Fibroblast of lung (primary cell): ENCODE data around the gene NOTCH2. TPM values are rescaled to one million over a fixed set of nuclear protein-coding genes. Genes with fewer than 3 reads are reported as not detected.

Experiments used
- DNase-seq, 2 donors: peaks; one replicate each; pipeline versions ENCODE4 v3.0.0 to v3.0.0-alpha.2; 2010; ENCODE audit warnings: low read depth in 2 of 2
- H2AFZ ChIP-seq: 2 replicates; pipeline ENCODE4 v1.5.1; 2012; ENCODE audit warnings: low read length, control low read depth, inconsistent platforms
- H3K27ac ChIP-seq: 2 replicates; pipeline ENCODE4 v1.5.1; 2011; ENCODE audit warnings: low read length, control low read depth; ENCODE audit not compliant: insufficient read depth
- H3K27me3 ChIP-seq: 2 replicates; pipeline ENCODE4 v1.5.1; 2011; ENCODE audit warnings: mild to moderate bottlenecking, low read length; ENCODE audit not compliant: control insufficient read depth, insufficient read depth
- H3K36me3 ChIP-seq: 2 replicates; pipeline ENCODE4 v1.5.1; 2011; ENCODE audit warnings: low read length; ENCODE audit not compliant: control insufficient read depth, insufficient read depth
- H3K4me1 ChIP-seq: 2 replicates; pipeline ENCODE4 v1.5.1; 2011; ENCODE audit warnings: low read length; ENCODE audit not compliant: control insufficient read depth, insufficient read depth; ENCODE audit errors: extremely low read depth
- H3K4me2 ChIP-seq: 2 replicates; pipeline ENCODE4 v1.5.1; 2011; ENCODE audit warnings: low read length, control low read depth; ENCODE audit not compliant: insufficient read depth; ENCODE audit errors: extremely low read depth
- H3K4me3 ChIP-seq, 4 experiments: fragments of 200-600 bp in 1 of 4; sonication (generic) in 1 of 4; replicated peaks in 1 of 4; 2 replicates each; pipeline ENCODE4 v1.5.1; 2011 to 2016; ENCODE audit warnings: low read length in 4 of 4, low read depth in 3 of 4, mild to moderate bottlenecking in 3 of 4, control low read depth in 2 of 4, inconsistent platforms in 1 of 4, mixed read lengths in 1 of 4; ENCODE audit not compliant: insufficient read depth in 1 of 4; ENCODE audit errors: control extremely low read depth in 1 of 4
- H3K79me2 ChIP-seq: 2 replicates; pipeline ENCODE4 v1.5.1; 2012; ENCODE audit warnings: mild to moderate bottlenecking, low read length, inconsistent platforms; ENCODE audit not compliant: control insufficient read depth, insufficient read depth
- H3K9ac ChIP-seq: 2 replicates; pipeline ENCODE4 v1.5.1; 2011; ENCODE audit warnings: mild to moderate bottlenecking, low read length, control low read depth; ENCODE audit not compliant: insufficient read depth
- H3K9me3 ChIP-seq: 2 replicates; pipeline ENCODE4 v1.5.1; 2012; ENCODE audit warnings: low read depth, low read length; ENCODE audit not compliant: control insufficient read depth, insufficient read depth
- H4K20me1 ChIP-seq: 2 replicates; pipeline ENCODE4 v1.5.1; 2011; ENCODE audit warnings: low read length; ENCODE audit not compliant: control insufficient read depth, insufficient read depth; ENCODE audit errors: extremely low read depth
- CTCF ChIP-seq, 2 donors: IDR thresholded peaks in 1 of 2; conservative IDR thresholded peaks in 1 of 2; 1 replicate in 1 of 2; 2 replicates in 1 of 2; pipeline ENCODE4 v1.5.1; 2011 to 2012; ENCODE audit warnings: low read length in 2 of 2, control low read depth in 1 of 2, inconsistent platforms in 1 of 2, low read depth in 1 of 2, mild to moderate bottlenecking in 1 of 2
- EZH2 ChIP-seq: IDR thresholded peaks from 2 replicates; pipeline ENCODE4 v1.5.1; 2012; ENCODE audit warnings: low read length, control low read depth, mild to moderate bottlenecking; ENCODE audit errors: missing control alignments
- polyA plus RNA-seq, 2 donors: library from polyadenylated mRNA; depleted of rRNA in 1 of 2; stranded (reverse) in 1 of 2; unstranded in 1 of 2; fragments of >200 nt; gene quantifications; 2 replicates each; pipeline ENCODE4 v1.2.1, GENCODE V29; 2011 to 2012; ENCODE audit warnings: missing spikeins in 1 of 2
- total RNA-seq: library from RNA; depleted of rRNA; stranded (reverse); fragments of >200 nt; gene quantifications from 2 replicates; pipeline ENCODE4 v1.2.1, GENCODE V29; 2014

The NOTCH2 gene
- total and polyA plus RNA-seq, 2 donors (not counting 1 experiment from before 2014, with no cell fraction given): 86.3 to 204 TPM

- Histone ChIP-seq H3K27ac (no peak overlapping the region), H3K9ac (no peak overlapping the region), H3K79me2 (no peaks in the 10 kb centered on the region), H2AFZ (no peak overlapping the region), H3K9me3 (no peaks in the 10 kb centered on the region), H3K4me3 (no peak overlapping the region), H4K20me1 (no peaks in the 10 kb centered on the region), H3K27me3 (no peaks in the 10 kb centered on the region), H3K4me2 (no peak overlapping the region), H3K36me3 (no peaks in the 10 kb centered on the region), H3K4me1 (no peaks in the 10 kb centered on the region)
- TF ChIP-seq CTCF (conservative IDR thresholded peaks at IDR 0.05 in 1 of 2, IDR thresholded peaks at IDR 0.05 in 1 of 2; ENCODE audit: low read depth in 1 of 2, low read length in 2 of 2) (no peak), EZH2 (no peak)
- no peak for DNase-seq
Measured at GRCh38 chr1:119898530-119898929, 170.9 kb downstream of the NOTCH2 start.

- Histone ChIP-seq H3K9ac (no peak within 1 kb of the TSS), H3K27ac (no peak within 1 kb of the TSS), H3K27me3 (no peaks in the 10 kb centered on the region), H3K36me3 (no peaks in the 10 kb centered on the region), H4K20me1 (no peaks in the 10 kb centered on the region), H3K4me2 (no peak within 1 kb of the TSS), H3K9me3 (no peaks in the 10 kb centered on the region), H3K4me3 (no peak within 1 kb of the TSS), H2AFZ (no peak within 1 kb of the TSS), H3K79me2 (no peaks in the 10 kb centered on the region), H3K4me1 (no peaks in the 10 kb centered on the region)
- no peak for DNase-seq
- TF ChIP-seq CTCF (conservative IDR thresholded peaks at IDR 0.05 in 1 of 2, IDR thresholded peaks at IDR 0.05 in 1 of 2; ENCODE audit: low read depth in 1 of 2, low read length in 2 of 2) (no peak), EZH2 (no peak)
Measured at GRCh38 chr1:119896303-119896702, 173.2 kb downstream of the NOTCH2 start, which contains the start of gene ADAM30. TSS of gene ADAM30 (minus strand) at chr1:119896515. CDS start at chr1:119896336, 179 bp downstream.

GRCh38 chr1:119895102-119895501 lies 174.4 kb downstream of the NOTCH2 start:
- TF ChIP-seq CTCF (conservative IDR thresholded peaks at IDR 0.05 in 1 of 2, IDR thresholded peaks at IDR 0.05 in 1 of 2; ENCODE audit: low read depth in 1 of 2, low read length in 2 of 2) (no peak), EZH2 (no peak)
- DNase-seq: no peak

More at GRCh38 chr1:119895102-119895501, 174.4 kb downstream of the NOTCH2 start:
- Histone ChIP-seq H3K79me2 (no peaks in the 10 kb centered on the region), H3K4me2 (no peak overlapping the region), H4K20me1 (no peaks in the 10 kb centered on the region), H2AFZ (no peak overlapping the region), H3K4me3 (no peak overlapping the region), H3K27me3 (no peaks in the 10 kb centered on the region), H3K9ac (no peak overlapping the region), H3K9me3 (no peaks in the 10 kb centered on the region), H3K4me1 (no peaks in the 10 kb centered on the region), H3K36me3 (no peaks in the 10 kb centered on the region), H3K27ac (no peak overlapping the region)
